Central memory CD8-positive, alpha-beta T cell (primary cell): ENCODE data around the gene TRIP10.

Experiments
- ATAC-seq: fragments of 150-1000 bp; cut with Tn5 transposase; replicated peaks from 2 replicates; pipeline ENCODE4 v1.10.0; 2022; ENCODE audit warnings: mild to moderate bottlenecking, moderate FRiP score, moderate number of reproducible peaks; ENCODE audit not compliant: poor library complexity, severe bottlenecking; ENCODE audit errors: extremely low read depth
- DNase-seq, 2 donors: peaks; one replicate each; pipeline ENCODE4 v3.0.0; 2021; ENCODE audit warnings: low spot score in 2 of 2
- H3K27ac Mint-ChIP-seq: one replicate; pipeline ENCODE4 v1.8.0; 2022; ENCODE audit warnings: low read depth, mild to moderate bottlenecking, moderate library complexity, mixed read lengths
- H3K27me3 Mint-ChIP-seq: one replicate; pipeline ENCODE4 v1.8.0; 2022; ENCODE audit warnings: mixed read lengths
- H3K36me3 Mint-ChIP-seq: one replicate; pipeline ENCODE4 v1.8.0; 2022; ENCODE audit warnings: mild to moderate bottlenecking, moderate library complexity, mixed read lengths; ENCODE audit not compliant: insufficient read depth
- H3K4me1 Mint-ChIP-seq: one replicate; pipeline ENCODE4 v1.8.0; 2022; ENCODE audit warnings: mixed read lengths
- H3K4me3 Mint-ChIP-seq: one replicate; pipeline ENCODE4 v1.8.0; 2022; ENCODE audit warnings: mild to moderate bottlenecking, moderate library complexity, mixed read lengths
- H3K9me3 Mint-ChIP-seq: one replicate; pipeline ENCODE4 v1.8.0; 2022; ENCODE audit warnings: mixed read lengths

TRIP10 gene

DNA sequence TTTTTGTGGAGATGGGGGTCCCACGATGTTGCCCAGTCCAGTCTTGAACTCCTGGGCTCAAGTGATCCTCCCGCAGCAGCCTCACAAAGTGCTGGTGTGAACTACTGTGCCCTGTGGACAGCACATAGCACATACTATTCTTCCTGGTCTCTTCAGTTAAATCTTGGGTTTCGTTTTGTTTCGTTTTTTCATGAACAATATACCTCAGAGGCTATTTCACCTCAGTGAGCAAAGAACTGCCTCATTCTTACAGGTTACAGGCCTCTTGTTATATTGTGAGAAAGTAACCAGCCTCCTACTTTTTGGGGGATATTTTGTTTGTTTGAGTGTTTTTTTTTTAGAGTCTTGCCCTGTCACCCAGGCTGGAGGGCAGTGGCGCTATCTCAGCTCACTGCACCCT lies 17.7 kb upstream of the TRIP10 start:
- ATAC-seq: no peak
- peaks cover 35% of the 10 kb centered on the region for H3K4me1 Mint-ChIP-seq
- no peaks in the 10 kb centered on the region for H3K9me3 Mint-ChIP-seq
- peaks cover 4% of the 10 kb centered on the region for H3K36me3 Mint-ChIP-seq
- H3K27ac Mint-ChIP-seq: no peak overlapping the region
- no peaks in the 10 kb centered on the region for H3K27me3 Mint-ChIP-seq
- no peak for DNase-seq
- no peak overlapping the region for H3K4me3 Mint-ChIP-seq

- Mint-ChIP-seq H3K27me3 (no peaks in the 10 kb centered on the region), H3K4me3 (no peak overlapping the region), H3K4me1 (peaks cover 28% of the 10 kb centered on the region), H3K27ac (peak overlapping the region; percentile 41), H3K9me3 (no peaks in the 10 kb centered on the region), H3K36me3 (no peaks in the 10 kb centered on the region)
- DNase-seq (no peak), ATAC-seq (no peak)
Measured at GRCh38 chr19:6723108-6723618, 16.3 kb upstream of the TRIP10 start.

- no peak overlapping the region for H3K27ac Mint-ChIP-seq
- no peak overlapping the region for H3K4me3 Mint-ChIP-seq
- H3K36me3 Mint-ChIP-seq: no peaks in the 10 kb centered on the region
- H3K9me3 Mint-ChIP-seq: no peaks in the 10 kb centered on the region
- DNase-seq: no peak
- peaks cover 28% of the 10 kb centered on the region for H3K4me1 Mint-ChIP-seq
- no peak for ATAC-seq
- no peaks in the 10 kb centered on the region for H3K27me3 Mint-ChIP-seq
Measured at GRCh38 chr19:6723738-6724137, 15.7 kb upstream of the TRIP10 start.

DNA sequence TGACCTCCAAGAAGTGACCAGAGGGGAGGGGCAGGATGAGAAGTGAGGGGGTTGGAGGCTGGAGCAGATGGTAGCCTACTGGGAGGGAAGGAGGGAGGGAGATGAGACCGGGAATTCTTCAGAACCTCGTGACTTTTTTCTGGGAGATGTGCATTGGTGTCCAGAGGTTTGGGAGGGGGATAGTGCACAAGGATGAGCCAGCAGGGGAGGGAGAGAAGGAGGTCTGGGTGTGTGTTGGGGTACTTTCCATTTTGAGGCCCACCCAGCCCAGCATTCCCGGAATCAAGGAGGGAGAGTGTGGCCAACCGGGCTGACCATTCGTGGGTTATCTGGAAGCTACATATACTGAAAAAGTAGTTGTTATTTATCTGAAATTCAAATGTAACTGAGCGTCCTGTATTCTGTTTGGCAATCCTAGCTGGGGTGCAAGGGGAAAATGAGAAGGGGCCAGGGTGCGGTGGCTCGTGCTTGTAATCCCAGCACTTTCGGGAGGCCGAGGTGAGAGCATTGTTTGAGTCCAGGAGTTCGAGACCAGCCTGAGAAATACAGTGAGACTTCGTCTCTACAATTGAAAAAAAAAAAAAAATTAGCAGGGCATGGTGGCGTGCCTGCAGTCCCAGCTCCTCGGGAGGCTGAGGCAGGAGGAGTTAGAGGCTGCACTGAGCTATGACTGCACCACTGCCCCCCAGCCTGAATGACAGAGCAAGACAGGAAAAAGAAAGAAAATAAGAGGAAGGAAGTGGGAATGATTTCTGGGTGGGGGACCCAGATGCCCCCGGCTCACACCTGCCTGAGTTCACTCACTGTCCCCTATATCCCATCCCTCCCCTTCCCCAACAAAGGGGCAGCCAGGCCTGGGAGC lies 14.6 kb upstream of the TRIP10 start:
- peaks cover 22% of the 10 kb centered on the region for H3K4me1 Mint-ChIP-seq
- H3K27me3 Mint-ChIP-seq: no peaks in the 10 kb centered on the region
- no peaks in the 10 kb centered on the region for H3K36me3 Mint-ChIP-seq
- H3K27ac Mint-ChIP-seq: no peak overlapping the region
- no peaks in the 10 kb centered on the region for H3K9me3 Mint-ChIP-seq
- no peak for ATAC-seq
- H3K4me3 Mint-ChIP-seq: no peak overlapping the region
- DNase-seq: no peak

GRCh38 chr19:6725513-6726231 lies 13.8 kb upstream of the TRIP10 start:
- ATAC-seq: no peak
- Mint-ChIP-seq H3K27me3 (no peaks in the 10 kb centered on the region), H3K4me1 (peaks cover 18% of the 10 kb centered on the region), H3K9me3 (no peaks in the 10 kb centered on the region), H3K27ac (peak overlapping the region; percentile 53), H3K4me3 (no peak overlapping the region), H3K36me3 (no peaks in the 10 kb centered on the region)
- DNase-seq: no peak

DNA sequence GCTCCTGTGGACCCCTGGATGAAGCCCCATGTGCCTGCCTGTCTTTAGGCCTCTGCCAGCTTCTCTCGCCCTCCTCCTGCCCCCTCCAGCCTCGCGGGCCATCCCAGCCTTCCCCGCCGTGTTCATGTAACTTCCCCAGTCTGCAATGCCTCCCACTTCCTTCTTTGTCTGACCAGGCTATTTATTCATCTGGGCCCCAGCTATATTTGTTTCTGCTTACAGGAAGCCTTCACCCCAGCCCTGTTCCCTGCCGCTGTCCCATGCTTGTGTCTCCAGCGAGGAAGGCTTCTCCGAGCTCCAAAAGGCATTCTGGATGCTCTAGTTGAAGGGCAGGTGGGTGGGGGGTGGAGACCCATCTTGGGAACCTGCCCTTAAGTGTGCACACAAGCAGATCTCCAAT lies 11.1 kb upstream of the TRIP10 start:
- Mint-ChIP-seq H3K4me1 (peaks cover 26% of the 10 kb centered on the region), H3K36me3 (peaks cover 4% of the 10 kb centered on the region), H3K27ac (no peak overlapping the region), H3K9me3 (no peaks in the 10 kb centered on the region), H3K27me3 (no peaks in the 10 kb centered on the region), H3K4me3 (no peak overlapping the region)
- ATAC-seq (no peak), DNase-seq (no peak)

DNA sequence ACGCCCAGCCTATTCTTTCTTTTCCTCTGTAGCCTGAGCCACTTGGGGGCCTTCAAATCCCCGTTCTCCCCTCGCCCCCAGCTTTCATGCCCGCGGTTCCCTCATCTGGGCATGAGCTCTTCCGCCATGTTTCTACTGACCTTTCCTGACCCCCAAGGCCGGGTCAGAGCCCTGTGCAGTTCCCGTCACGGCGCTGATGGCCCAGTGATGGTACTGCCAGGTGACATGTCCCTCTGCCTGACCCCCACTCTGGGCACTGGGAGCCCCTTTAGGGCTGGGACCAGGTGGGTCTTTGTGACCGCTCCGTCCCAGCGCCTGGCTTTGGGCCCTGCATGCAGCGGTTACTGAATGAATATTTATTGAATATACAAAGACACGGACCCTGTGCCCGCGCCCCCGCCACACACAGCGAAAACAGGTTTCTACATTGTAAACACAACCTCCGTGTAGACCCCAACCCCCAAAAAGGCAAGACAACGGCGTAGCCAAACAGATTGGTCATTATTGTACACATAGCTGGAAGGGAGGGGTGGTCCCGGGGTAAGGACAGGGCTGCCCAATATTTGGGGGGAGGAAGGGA lies 9.8 kb upstream of the TRIP10 start:
- ATAC-seq: no peak
- no peaks in the 10 kb centered on the region for H3K9me3 Mint-ChIP-seq
- no peak for DNase-seq
- H3K4me3 Mint-ChIP-seq: no peak overlapping the region
- H3K4me1 Mint-ChIP-seq: peaks cover 19% of the 10 kb centered on the region
- peaks cover 10% of the 10 kb centered on the region for H3K36me3 Mint-ChIP-seq
- no peaks in the 10 kb centered on the region for H3K27me3 Mint-ChIP-seq
- H3K27ac Mint-ChIP-seq: no peak overlapping the region

GRCh38 chr19:6730153-6730804 lies 9.2 kb upstream of the TRIP10 start:
- no peak for DNase-seq
- no peaks in the 10 kb centered on the region for H3K27me3 Mint-ChIP-seq
- H3K4me3 Mint-ChIP-seq: no peak overlapping the region
- no peak for ATAC-seq
- peaks cover 13% of the 10 kb centered on the region for H3K4me1 Mint-ChIP-seq
- H3K36me3 Mint-ChIP-seq: peaks cover 10% of the 10 kb centered on the region
- no peaks in the 10 kb centered on the region for H3K9me3 Mint-ChIP-seq
- no peak overlapping the region for H3K27ac Mint-ChIP-seq

GRCh38 chr19:6730941-6731670 lies 8.4 kb upstream of the TRIP10 start:
- Mint-ChIP-seq H3K9me3 (no peaks in the 10 kb centered on the region), H3K36me3 (peaks cover 12% of the 10 kb centered on the region), H3K27me3 (no peaks in the 10 kb centered on the region), H3K4me3 (no peak overlapping the region), H3K27ac (no peak overlapping the region), H3K4me1 (peaks cover 12% of the 10 kb centered on the region)
- no peak for ATAC-seq
- DNase-seq: no peak

DNA sequence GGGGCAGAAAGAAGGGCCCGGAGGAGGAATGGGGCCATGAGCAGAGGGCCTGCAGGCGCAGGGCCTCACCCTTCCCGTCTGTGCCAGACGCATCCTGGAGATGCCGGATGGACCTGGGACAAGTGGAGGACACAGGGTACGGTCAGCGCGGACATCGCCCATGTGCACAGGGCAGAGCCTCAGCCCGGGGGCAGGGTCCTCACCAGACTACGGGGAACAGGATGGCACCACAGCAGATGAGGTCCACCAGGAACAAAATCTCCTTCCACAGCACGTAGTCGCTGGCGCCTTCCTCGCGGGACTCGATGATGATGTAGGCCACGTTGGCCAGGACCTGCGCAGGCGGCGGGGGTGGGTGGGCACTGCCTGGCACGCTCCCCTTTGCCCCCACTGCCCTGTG lies 7.7 kb upstream of the TRIP10 start:
- peaks cover 20% of the 10 kb centered on the region for H3K4me1 Mint-ChIP-seq
- H3K9me3 Mint-ChIP-seq: no peaks in the 10 kb centered on the region
- ATAC-seq: no peak

GRCh38 chr19:6732803-6733337 lies 6.6 kb upstream of the TRIP10 start:
- Mint-ChIP-seq H3K36me3 (peaks cover 20% of the 10 kb centered on the region), H3K4me3 (no peak overlapping the region), H3K4me1 (peaks cover 21% of the 10 kb centered on the region), H3K27ac (no peak overlapping the region), H3K27me3 (no peaks in the 10 kb centered on the region), H3K9me3 (no peaks in the 10 kb centered on the region)
- ATAC-seq (no peak), DNase-seq (no peak)

More for the DNA sequence above, 7.7 kb upstream of the TRIP10 start:
- Mint-ChIP-seq H3K27me3 (no peaks in the 10 kb centered on the region), H3K36me3 (peaks cover 16% of the 10 kb centered on the region), H3K4me3 (no peak overlapping the region), H3K27ac (no peak overlapping the region)
- DNase-seq: no peak
